Uterus (tissue), 2 donors: ENCODE data around the gene SNX9.

Experiments used
- POLR2A ChIP-seq, 2 donors: fragments of 450-650 bp; IDR thresholded peaks; one replicate each; pipeline ENCODE4 v1.6.1; 2016; ENCODE audit warnings: antibody characterized with exemption in 2 of 2, mild to moderate bottlenecking in 1 of 2, moderate library complexity in 1 of 2
- TF ChIP-seq, protein P1 (sequence below), 4 experiments: fragments of 200-600 bp in 2 of 4; fragments of 450-650 bp in 2 of 4; sonication (generic) in 2 of 4; IDR thresholded peaks; one replicate each; pipeline ENCODE4 v1.5.1; 2016 to 2019; ENCODE audit warnings: antibody characterized with exemption in 4 of 4, mild to moderate bottlenecking in 2 of 4, moderate library complexity in 1 of 4

DNA sequence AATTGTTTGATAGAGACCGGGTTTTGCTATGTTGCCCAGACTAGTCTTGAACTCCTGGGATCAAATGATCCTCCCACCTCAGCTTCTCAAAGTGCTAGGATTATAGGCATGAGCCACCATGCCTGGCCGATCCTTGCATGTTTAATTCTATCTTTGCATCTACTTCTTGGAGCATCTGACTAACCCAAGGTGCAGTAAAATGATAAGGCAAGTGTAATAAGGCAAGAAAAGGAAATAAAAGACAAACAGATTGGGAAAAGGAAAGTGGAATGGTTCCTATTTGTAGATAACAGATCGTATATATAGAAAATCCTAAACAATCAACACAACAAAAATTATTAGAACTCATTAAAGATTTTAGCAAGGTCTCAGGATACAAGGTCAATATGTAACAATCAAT is 36.8 kb upstream of the SNX9 start:
- TF ChIP-seq POLR2A (IDR thresholded peaks at IDR 0.05), result no peak
- TF ChIP-seq, protein P1, sequence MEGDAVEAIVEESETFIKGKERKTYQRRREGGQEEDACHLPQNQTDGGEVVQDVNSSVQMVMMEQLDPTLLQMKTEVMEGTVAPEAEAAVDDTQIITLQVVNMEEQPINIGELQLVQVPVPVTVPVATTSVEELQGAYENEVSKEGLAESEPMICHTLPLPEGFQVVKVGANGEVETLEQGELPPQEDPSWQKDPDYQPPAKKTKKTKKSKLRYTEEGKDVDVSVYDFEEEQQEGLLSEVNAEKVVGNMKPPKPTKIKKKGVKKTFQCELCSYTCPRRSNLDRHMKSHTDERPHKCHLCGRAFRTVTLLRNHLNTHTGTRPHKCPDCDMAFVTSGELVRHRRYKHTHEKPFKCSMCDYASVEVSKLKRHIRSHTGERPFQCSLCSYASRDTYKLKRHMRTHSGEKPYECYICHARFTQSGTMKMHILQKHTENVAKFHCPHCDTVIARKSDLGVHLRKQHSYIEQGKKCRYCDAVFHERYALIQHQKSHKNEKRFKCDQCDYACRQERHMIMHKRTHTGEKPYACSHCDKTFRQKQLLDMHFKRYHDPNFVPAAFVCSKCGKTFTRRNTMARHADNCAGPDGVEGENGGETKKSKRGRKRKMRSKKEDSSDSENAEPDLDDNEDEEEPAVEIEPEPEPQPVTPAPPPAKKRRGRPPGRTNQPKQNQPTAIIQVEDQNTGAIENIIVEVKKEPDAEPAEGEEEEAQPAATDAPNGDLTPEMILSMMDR (IDR thresholded peaks at IDR 0.05), result no peak
